ENCODE results near the gene SHD. TPM values are rescaled to one million over a fixed set of nuclear protein-coding genes. Genes with fewer than 3 reads are reported as not detected.

Gene SHD
- total and polyA plus RNA-seq, 2 experiments from 2014 or later, result 3.4 TPM; not detected in 1

DNA sequence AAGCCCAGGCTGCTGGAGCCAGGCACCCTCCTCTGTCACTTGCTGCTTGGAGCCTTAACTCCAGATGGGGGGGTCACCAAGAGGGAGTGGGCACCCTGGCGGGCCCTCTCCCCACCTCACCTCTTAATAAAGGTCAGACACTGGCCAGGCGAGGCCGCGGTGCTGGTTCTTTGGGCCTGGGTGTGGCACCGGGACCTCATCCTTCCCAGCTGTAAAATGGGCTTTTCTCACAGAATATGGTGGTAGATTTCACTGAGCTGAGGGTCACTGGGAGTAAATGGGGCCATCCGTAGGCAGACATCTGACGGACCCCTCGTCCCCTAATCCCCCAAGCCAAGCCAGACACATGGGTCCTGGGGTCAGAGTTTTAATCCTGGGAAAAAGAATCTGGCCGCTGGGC, 44.6 kb downstream of the SHD start:
- TF ChIP-seq EZH2 (IDR thresholded peaks at IDR 0.05; ENCODE audit: borderline replicate concordance) (no peak), EZH2phosphoT487 (IDR thresholded peaks at IDR 0.05; ENCODE audit: low read depth, severe bottlenecking, unreplicated experiment) (no peak)
- TF ChIP-seq, protein P1, sequence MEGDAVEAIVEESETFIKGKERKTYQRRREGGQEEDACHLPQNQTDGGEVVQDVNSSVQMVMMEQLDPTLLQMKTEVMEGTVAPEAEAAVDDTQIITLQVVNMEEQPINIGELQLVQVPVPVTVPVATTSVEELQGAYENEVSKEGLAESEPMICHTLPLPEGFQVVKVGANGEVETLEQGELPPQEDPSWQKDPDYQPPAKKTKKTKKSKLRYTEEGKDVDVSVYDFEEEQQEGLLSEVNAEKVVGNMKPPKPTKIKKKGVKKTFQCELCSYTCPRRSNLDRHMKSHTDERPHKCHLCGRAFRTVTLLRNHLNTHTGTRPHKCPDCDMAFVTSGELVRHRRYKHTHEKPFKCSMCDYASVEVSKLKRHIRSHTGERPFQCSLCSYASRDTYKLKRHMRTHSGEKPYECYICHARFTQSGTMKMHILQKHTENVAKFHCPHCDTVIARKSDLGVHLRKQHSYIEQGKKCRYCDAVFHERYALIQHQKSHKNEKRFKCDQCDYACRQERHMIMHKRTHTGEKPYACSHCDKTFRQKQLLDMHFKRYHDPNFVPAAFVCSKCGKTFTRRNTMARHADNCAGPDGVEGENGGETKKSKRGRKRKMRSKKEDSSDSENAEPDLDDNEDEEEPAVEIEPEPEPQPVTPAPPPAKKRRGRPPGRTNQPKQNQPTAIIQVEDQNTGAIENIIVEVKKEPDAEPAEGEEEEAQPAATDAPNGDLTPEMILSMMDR (IDR thresholded peaks at IDR 0.05; ENCODE audit: poor library complexity), result no peak
- H3K4me2 ChIP-seq, result no peak overlapping the region
- H3K4me3 ChIP-seq, result no peak overlapping the region
- H3K36me3 ChIP-seq (replicated peaks; ENCODE audit: insufficient read depth, low read depth), result no peaks in the 10 kb centered on the region
- WGBS (ENCODE audit: low lambda C conversion rate, missing lambda C conversion rate), result 93% methylated on average over 9 of the region's 9 CpGs
- no peaks in the 10 kb centered on the region for H3K9me2 ChIP-seq (replicated peaks; ENCODE audit: insufficient read depth)
- H3K4me1 ChIP-seq (ENCODE audit: insufficient read depth), result peaks cover 10% of the 10 kb centered on the region
- no peaks in the 10 kb centered on the region for H4K20me1 ChIP-seq (ENCODE audit: insufficient read depth, poor library complexity, severe bottlenecking)
- no peaks in the 10 kb centered on the region for H3K79me2 ChIP-seq
- H2AFZ ChIP-seq, result no peak overlapping the region
- H3K9me3 ChIP-seq (ENCODE audit: low read depth), result no peaks in the 10 kb centered on the region
- no peak overlapping the region for H3K27ac ChIP-seq
- no peaks in the 10 kb centered on the region for H3K27me3 ChIP-seq
- no peak for DNase-seq (ENCODE audit: low spot score)

DNA sequence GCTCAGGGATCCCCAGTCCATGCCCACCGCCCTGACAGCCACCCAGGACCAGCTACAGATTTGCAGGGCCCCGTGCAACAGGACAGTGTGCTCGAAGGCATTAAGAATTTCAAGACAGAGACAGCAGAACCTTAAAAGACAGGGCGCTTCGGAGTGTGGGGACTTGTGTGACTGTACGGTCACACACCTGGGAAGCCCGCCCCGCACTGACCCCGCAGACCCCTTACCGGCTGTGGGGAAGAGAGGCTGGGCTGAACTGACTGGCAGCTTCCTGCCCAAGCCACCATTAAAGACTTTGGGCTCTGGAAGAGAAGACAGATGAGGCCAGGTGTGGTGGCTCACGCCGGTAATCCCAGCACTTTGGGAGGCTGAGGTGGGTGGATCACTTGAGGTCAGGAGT, 45.2 kb downstream of the SHD start:
- Histone ChIP-seq H3K4me1 (ENCODE audit: insufficient read depth) (peaks cover 12% of the 10 kb centered on the region), H3K4me2 (no peak overlapping the region), H3K27me3 (no peaks in the 10 kb centered on the region), H3K4me3 (no peak overlapping the region), H3K36me3 (replicated peaks; ENCODE audit: insufficient read depth, low read depth) (no peaks in the 10 kb centered on the region), H3K9me3 (ENCODE audit: low read depth) (no peaks in the 10 kb centered on the region), H2AFZ (no peak overlapping the region), H3K27ac (no peak overlapping the region), H3K9me2 (replicated peaks; ENCODE audit: insufficient read depth) (no peaks in the 10 kb centered on the region), H4K20me1 (ENCODE audit: insufficient read depth, poor library complexity, severe bottlenecking) (no peaks in the 10 kb centered on the region), H3K79me2 (no peaks in the 10 kb centered on the region)
- WGBS (ENCODE audit: low lambda C conversion rate, missing lambda C conversion rate), result 95% methylated on average over 12 of the region's 12 CpGs
- TF ChIP-seq EZH2 (IDR thresholded peaks at IDR 0.05; ENCODE audit: borderline replicate concordance) (no peak), EZH2phosphoT487 (IDR thresholded peaks at IDR 0.05; ENCODE audit: low read depth, severe bottlenecking, unreplicated experiment) (no peak)
- TF ChIP-seq, protein P1 (IDR thresholded peaks at IDR 0.05; ENCODE audit: poor library complexity), result no peak
- DNase-seq (ENCODE audit: low spot score), result no peak

DNA sequence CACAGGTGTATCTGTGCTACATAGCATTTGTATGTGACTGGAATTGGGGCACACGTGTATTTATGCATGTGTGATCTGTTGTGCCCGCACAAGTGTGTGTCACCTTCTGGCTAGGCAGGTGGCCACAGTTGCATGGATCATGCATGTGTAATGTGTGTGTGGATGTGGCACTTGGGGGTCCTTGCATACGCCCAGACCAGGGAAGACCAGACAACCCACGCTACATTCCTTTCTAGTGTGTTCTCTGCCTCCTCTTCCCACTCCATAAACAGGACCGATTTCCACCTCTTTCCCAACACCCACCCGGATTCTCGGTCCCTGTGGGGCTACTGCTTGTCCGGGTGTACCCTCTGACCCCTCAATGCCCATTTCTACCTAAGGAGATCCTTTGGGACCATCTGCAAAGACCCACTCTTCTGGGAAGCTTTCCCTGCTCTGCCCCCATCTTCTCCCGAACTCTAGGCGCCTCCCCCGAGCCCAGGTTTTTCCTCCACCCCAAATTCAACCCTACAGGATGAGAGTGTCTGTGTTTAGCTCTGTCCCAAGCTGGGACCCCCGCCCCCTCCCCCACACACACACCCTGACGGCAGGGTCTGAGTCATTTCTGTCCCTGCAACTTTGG, 47.3 kb downstream of the SHD start:
- Histone ChIP-seq H3K4me1 (ENCODE audit: insufficient read depth) (peaks cover 12% of the 10 kb centered on the region), H3K9me2 (replicated peaks; ENCODE audit: insufficient read depth) (no peaks in the 10 kb centered on the region), H3K9me3 (ENCODE audit: low read depth) (no peaks in the 10 kb centered on the region), H2AFZ (no peak overlapping the region), H3K79me2 (no peaks in the 10 kb centered on the region), H3K27ac (no peak overlapping the region), H3K27me3 (no peaks in the 10 kb centered on the region), H3K4me2 (peak overlapping the region; percentile 88), H3K4me3 (no peak overlapping the region), H3K36me3 (replicated peaks; ENCODE audit: insufficient read depth, low read depth) (no peaks in the 10 kb centered on the region), H4K20me1 (ENCODE audit: insufficient read depth, poor library complexity, severe bottlenecking) (no peaks in the 10 kb centered on the region)
- 69% methylated on average over 13 of the region's 13 CpGs for WGBS (ENCODE audit: low lambda C conversion rate, missing lambda C conversion rate)
- TF ChIP-seq EZH2phosphoT487 (IDR thresholded peaks at IDR 0.05; ENCODE audit: low read depth, severe bottlenecking, unreplicated experiment), result no peak
- TF ChIP-seq, protein P1 (IDR thresholded peaks at IDR 0.05; ENCODE audit: poor library complexity), result no peak
- no peak for TF ChIP-seq EZH2 (IDR thresholded peaks at IDR 0.05; ENCODE audit: borderline replicate concordance)
- no peak for DNase-seq (ENCODE audit: low spot score)

Measured in hepatocyte (in vitro differentiated cells).